HG02610 (cell line): Measurements from ENCODE around the gene NPHP1.
"Not testable (repeated sequence)": the region's sequence is repeated elsewhere in the genome, so short reads cannot be mapped to it uniquely, and the experiment has no call there.

Experiments used
- ATAC-seq: cut with Tn5 transposase; IDR thresholded peaks from one replicate; pipeline ENCODE4 v1.9.1; 2021; ENCODE audit warnings: mild to moderate bottlenecking, moderate library complexity; ENCODE audit not compliant: unreplicated experiment

NPHP1 gene

DNA sequence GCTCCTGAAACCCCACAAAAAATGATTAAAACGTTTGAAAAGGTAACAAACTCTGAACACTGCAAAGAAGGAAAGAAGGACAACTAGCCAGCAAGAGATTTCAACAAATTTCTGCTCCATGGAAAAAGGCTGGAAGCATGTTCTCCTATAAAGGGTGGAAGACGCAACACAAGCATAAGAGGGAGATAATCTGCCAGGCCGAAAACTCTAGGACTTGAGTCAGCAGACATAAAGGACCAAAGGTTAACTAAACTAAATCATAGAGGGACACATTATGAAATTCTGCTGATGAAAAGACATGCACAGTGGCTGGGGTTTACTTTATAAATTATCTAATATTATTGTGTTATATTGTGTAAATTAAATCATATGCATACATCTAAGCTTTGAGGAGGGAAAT lies 6.8 kb downstream of the NPHP1 start:
- ATAC-seq, result no peak

DNA sequence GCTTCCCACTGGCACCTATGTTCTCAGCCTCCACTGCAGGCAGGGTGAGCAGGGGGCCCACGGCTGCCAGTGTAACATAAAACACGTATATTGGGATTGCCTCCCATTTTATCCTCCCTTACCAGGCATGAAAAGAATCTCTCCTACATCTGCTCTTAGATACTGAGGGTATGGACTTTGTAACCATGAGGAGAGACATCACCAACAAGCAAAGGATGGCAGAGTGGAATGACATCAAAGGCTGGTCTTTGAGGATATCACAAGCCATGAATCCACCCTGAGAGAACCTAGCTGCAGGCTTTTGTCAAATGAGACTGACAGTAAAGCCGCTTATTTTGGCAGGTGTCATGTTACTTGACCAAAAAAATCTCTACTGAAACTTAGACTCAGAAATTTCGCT lies 7.4 kb downstream of the NPHP1 start:
- ATAC-seq, result no peak

DNA sequence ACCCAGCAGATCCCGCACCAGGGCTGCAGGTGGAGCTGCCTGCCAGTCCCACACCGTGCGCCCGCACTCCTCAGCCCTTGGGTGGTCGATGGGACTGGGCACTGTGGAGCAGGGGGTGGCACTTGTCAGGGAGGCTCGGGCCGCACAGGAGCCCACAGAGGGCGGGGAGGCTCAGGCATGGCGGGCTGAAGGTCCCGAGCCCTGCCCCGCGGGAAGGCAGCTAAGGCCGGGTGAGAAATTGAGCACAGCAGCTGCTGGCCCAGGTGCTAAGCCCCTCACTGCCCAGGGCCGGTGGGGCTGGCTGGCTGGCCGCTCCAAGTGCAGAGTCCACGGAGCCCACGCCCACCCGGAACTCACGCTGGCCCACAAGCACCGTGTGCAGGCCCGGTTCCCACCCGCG lies 14.6 kb downstream of the NPHP1 start:
- ATAC-seq, result not testable (repeated sequence)

DNA sequence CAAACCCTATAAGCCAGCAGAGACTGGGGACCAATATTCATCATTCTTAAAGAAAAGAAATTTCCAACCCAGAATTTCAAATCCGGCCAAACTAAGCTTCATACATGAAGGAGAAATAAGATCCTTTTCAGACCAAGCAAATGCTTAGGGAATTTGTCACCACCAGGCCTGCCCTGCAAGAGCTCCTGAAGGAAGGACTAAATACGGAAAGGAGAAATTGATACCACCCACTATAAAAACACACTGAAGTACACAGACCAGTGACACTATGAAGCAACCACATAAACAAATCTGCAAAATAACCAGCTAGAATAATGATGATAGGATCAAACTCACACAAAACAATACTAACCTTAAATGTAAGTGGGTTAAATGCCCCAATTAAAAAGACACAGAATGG lies 22.4 kb downstream of the NPHP1 start:
- ATAC-seq, result no peak

DNA sequence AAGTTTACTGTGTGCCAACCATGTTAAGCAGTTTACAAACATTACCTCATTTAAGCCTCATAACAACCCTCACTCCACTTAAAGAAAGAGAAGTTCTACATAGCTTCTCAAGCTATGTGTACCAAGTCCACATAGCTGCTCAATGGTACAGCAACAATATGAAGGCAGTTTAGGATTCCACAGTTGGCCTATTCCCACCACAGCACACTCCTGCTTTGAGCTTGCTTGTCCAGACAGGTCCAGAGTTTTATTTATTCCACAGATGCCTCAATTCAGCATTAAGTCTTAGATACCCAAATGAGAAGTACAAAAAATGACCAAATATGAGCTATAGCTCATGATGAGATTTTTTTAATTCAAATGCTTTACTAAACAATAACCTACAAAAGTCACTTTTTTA lies 24.8 kb downstream of the NPHP1 start:
- ATAC-seq, result no peak

DNA sequence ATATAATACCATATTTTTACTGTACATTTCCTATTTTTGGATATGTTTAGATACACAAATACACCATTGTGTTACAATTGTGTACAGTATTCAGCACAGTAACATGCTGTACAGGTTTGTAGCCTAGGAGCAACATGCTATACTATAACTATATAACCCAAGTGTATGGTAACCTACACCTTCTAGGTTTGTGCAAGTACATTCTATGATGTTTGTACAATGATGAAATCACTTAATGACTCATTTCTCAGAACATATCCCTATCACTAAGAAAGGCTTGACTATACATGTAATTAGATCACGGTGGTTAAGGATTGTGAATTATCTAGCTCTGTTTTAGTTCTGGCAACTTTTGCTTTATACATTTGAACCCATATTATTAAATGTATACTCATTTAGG lies 31.3 kb downstream of the NPHP1 start:
- ATAC-seq, result no peak

DNA sequence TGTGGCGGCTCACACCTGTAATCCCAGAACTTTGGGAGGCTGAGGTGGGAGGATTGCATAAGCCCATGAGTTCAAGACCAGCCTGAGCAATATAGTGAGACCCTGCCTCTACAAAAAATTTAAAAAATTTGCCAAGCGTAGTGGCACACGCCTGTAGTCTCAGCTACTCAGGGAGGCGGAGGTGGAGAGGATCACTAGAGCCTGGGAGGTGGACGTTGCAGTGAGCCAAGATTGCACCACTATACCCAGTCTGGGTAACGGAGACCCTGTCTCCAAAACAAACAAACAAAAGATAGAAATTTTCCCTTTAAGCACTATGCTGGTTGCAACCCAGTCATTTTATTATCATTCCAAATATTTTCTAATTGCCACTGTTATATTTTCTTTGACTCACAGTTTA lies 32.3 kb downstream of the NPHP1 start:
- ATAC-seq, result no peak

DNA sequence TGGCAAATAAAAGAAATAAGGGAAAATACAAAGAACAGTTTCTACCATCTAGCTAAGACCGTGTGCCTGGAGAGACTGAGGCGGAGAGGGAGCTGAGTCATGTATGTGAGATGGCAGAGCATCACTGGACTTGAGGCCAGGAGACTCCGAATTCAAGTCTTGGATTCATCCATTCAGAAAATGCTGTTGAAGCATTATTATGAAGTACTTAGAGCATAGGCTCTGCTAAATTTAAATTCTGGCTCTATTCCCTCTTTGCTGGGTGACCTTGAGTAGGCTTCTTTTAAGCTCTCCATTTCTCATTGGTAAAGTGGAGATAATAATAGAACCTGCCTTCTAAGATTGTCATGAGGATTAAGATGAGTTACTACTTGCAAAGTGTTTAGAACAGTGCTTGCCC lies 34.7 kb downstream of the NPHP1 start:
- no peak for ATAC-seq

DNA sequence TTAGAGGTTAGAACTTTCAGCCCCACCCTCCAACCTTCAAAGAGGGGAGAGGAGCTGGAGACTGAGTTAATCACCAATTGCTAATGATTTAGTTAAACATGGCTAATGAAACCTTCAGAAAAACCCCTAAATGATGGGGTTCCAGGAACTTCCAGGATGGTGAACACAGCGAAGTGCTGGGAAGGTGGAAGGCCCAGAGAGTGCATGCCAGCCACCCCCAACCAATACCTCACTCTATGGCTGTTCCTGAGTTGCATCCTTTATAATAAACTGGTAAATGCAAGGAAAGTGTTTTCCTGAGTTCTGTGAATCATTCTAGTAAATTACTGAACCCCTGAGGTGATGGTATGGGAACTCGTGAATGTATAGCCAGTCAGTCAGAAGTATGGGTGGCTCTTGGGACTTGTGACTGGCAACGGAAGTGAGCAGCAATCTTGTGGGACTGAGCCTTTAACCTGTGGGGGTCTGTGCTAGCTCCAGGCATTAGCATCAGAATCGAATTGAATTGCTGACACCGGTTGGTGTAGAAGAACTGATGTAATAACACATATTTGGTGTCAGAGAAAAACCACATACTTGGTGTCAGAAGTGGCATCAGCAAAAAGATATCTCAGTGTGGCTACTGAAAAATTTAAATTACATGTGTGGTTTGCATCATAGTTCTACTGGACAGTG lies 37.4 kb downstream of the NPHP1 start:
- ATAC-seq, result no peak

DNA sequence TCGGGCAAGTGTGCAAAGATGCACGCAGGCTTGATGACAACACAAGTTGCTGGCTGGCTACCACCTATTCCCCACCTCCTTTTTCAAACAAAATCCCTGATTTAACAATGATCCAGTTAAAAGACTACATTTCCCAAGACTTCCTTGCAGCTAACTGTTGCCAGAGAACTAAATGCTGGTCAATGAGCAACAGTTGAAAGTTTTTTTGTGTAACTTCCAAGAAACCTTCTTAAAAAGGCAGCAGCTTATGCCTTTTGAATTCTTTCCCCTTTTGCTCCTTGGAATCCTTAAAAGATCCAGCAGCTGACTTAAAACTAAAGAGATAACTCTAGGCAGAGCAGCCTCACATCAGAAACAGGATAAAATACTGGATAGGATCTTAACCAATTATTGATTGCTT lies 38.5 kb downstream of the NPHP1 start:
- no peak for ATAC-seq

DNA sequence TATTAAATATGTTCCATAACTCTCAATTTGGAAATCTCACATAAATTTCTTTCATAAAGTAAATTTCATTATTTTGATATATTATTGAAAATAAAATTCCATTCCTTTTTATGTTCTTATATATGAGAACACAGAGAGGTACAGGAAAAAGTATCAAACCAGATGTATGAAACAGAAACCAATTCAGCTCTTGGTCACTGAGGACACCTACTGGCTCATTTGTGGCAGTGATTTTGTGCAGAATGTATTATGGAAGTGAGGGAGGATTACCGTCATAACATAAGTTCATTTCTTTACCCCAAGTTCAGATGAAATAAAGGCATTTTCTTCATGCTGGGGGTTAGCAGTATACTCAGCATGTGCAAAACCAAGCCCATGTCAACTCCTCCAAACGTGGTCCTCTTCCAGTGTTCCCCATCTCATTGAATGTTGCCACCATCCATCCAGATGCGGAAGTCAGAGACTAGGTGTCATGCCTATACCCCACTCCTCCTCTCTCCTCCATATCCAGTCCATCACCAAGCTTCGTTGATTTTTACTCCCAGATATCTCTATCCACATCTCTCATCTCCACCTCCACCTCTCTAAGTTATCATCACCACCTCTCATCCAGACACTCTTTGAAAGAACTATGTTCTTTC lies 47.5 kb downstream of the NPHP1 start:
- no peak for ATAC-seq

DNA sequence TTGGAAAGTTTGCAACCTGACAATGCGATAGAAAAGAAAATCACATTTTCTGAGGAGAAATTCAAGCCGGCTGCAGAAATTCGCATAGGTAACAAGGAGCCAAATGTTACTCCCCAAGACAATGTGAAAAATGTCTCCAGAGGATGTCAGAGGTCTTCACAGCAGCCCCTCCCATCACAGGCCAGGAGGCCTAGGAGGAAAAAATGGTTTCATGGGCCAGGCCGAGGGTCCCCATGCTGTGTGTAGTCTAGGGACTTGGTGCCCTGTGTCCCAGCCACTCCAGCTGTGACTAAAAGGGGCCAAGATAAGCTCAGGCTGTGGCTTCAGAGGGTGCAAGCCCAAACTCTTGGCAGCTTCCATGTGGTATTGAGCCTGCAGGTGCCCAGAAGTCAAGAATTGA lies 50.0 kb downstream of the NPHP1 start:
- not testable (repeated sequence) for ATAC-seq

DNA sequence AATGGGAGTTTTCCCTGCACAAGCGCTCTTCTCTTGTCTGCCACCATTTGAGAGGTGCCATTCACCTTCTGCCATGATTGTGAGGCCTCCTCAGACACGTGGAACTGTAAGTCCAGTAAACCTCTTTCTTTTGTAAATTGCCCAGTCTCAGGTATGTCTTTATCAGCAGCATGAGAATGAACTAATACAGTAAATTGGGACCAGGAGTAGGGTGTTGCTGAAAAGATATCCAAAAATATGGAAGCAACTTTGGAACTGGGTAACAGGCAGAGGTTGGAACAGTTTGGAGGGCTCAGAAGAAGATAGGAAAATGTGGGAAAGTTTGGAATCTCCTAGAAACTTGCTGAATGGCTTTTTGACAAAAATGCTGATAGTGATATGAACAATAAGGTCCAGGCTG lies 50.6 kb downstream of the NPHP1 start:
- not testable (repeated sequence) for ATAC-seq

DNA sequence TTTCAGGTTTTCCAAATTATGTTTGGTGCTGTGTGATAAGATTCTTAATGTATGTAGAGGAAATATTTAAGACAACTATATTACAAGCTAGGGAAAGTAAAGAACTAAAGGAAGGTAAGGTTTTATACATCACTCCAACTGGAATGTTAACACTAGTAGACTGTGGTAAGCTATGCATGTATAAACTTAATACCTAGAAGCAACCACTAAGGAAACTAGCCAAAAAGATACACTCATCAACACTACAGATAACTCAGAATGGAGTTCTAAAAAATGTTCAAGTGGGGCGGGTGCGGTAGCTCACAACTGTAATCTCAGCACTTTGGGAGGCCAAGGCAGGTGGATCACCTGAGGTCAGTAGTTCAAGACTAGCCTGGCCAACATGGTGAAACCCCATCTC lies 51.4 kb downstream of the NPHP1 start:
- ATAC-seq, result no peak

DNA sequence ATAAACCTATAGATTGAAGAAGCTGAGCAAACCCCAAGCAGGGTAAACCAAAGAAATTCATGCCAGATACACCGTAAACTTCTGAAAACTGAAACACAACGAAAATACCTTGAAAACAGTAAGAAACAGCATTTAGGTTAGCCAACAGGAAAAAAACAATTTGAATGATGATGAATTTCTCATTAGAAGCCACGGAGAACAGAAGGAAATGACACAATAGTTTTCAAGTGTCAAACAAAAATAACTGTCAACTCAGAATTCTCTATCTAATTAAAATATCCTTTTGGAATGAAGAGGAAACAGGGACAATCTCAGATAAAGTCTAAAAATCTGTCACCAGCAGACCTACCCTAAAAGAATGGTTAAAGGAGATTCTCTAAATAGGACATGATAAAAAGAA lies 51.9 kb downstream of the NPHP1 start:
- ATAC-seq, result no peak

DNA sequence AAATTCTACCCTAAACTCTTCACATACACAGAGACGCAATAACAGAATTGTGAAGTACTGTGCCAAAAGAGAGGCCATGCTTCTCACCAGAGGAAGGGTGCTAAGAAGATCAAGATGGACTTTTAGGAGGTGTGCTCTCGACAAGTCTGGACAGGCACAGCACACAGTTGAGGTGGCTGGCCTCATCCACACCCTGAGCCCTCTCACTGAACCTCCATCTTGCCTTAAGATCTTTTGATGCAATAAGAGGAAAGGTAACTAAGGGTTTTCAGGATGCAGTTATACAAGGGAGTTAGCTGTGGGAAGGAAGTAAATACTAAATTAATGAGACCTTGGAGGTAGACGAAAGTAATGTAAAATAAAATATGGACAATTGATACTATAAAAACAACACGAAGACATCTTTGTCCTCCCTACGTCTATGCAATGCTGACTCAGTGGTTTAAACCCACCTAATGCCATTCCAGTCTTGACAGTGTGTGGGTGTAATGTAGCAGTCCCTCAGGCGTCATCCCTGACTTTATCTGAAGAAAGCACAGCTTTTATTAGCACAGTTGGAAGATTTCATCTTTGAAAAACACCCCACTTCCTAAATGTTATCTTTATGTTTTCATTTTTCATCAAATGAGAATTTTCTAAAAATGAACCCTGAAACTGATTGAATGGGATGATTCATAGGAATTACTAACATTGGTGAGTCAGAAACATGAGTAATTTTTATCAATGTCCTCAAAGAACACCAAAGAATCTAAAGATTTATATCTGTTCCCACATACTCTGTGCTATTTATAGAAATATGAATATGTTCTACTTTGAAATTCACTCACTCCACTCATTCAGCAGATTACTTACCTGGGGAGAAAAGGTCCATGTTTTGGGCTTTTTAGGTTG lies 55.2 kb downstream of the NPHP1 start:
- ATAC-seq, result no peak

DNA sequence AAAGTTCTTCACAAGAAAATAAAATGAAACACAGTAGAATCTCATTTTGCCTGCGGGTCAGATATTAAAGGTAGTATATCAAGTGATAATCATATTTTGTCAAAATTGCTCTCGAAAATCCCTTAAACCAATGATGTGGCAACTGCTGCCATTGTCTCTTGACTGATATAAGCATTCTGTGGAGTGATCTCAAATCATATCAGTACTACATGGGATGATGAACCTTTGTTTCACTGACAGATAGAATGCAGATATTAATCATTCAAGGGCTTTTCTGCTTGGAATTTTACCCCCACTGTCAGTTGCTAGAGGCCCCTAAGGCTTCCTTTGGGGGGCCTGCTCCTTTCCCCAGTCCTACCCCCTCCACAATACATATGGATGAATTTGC lies 57.9 kb downstream of the NPHP1 start:
- ATAC-seq, result no peak

DNA sequence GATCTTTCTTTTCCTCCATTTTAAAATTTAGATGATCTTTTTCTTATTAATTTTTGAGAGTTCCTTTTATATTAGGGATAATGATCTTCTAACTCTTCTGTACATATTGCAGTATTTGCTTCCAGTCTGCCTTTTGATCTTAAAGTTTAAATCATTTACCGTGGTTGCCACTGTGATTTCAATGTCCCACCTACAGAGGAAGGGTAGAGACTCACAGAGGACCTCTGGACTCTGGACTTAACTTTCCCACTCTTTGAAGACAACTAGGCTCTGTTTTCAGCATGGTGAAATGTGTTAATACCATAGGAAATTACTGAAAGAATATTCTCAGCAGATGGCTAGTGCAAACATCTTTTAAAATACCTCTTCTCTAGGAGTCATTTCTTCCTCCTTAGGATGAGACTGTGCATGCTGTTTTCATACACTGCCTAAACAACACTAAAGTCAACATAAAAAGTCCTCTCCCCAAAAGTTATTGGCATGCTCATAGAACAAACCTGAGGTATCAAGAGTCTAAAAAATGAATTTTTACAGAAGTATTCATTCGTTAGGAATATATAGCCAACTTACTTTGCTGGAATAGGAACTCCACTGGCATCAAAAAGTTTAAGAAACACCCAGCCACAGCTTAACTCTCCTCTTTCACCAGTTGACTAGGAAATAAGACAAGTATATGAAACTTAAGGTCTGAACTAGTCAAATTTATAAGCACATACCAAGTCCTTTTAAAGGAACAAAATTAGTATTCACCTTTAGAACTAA lies 58.4 kb downstream of the NPHP1 start:
- ATAC-seq, result no peak

DNA sequence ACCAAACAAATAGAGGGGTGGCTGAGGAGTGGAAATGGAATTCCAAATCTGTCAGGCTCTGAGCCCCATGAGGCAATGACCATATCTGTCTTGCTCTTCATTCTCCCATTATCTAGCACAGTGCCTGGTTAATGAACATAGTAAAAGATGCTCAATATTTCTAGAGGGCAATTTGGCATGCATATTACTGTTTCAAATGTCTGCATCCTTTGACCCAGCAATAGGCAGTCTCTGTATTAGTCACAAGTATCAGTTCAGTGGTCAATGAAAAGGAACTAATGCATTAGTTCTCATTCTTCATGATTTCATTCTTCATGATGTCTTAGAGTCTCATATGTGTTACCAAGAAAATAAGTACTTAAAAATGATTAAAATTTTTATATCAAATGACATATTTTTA lies 60.8 kb downstream of the NPHP1 start:
- ATAC-seq, result no peak

DNA sequence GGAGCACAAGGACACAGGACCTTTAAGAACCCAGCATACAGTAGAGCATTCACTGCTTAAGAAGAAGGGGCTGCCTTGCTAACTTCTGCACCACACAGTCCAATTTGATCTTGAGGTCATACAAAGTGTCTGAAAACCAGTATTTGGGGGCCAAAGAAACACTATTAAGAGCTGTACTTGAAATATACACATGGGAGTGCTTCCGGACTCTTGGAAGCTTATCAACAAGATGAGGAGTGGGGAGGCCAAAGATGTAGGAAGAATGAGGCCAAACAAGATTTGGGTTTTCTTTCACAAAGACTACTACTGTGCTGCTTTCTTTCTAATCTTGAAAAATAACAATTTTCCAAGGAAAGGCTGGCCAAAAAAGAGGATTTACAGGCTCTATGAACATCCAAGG lies 64.4 kb downstream of the NPHP1 start:
- no peak for ATAC-seq

DNA sequence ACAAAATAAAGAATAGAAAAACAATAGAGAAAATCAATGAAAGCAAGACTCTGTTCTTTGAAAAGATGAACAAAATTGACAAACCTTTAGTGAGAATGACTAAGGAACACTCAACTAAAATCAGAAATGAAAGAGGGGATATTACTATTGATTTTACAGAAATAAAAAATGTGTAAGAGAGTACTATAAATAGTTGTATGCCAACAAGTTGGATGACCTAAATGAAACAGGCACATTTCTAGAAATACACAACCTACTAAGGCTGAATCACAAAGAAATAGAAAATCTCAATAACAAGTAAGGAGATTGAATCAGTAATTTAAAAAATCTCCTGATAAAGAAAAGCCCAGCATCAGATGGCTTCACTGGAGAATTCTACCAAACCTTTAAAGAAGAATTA lies 70.8 kb downstream of the NPHP1 start:
- no peak for ATAC-seq
